ENCODE measurements around the gene CARS1. TPM values are rescaled to one million over a fixed set of nuclear protein-coding genes. Genes with fewer than 3 reads are reported as not detected.
A peak's percentile ranks its signal among the peaks of the same experiment; 100 is the strongest.

CARS1 gene
- total RNA-seq, 2 experiments from 2014 or later, result 126 to 128 TPM

GRCh38 chr11:2963761-2964160, 93.5 kb downstream of the CARS1 start:
- Mint-ChIP-seq H3K9me3 (no peaks in the 10 kb centered on the region), H3K27me3 (ENCODE audit: low read depth) (no peaks in the 10 kb centered on the region), H3K36me3 (ENCODE audit: low read depth) (peaks cover 74% of the 10 kb centered on the region), H3K4me3 (no peak overlapping the region), H3K4me1 (ENCODE audit: low read depth) (peaks cover 21% of the 10 kb centered on the region), H3K27ac (no peak overlapping the region)
- CTCF ChIA-PET, result interaction anchor here (0.6 kb wide), 1 partner anchor 16 kb away, joined by 3 read pairs; no protein-coding TSS in a partner anchor
- DNase-seq, result no peak
- intact Hi-C loops (cut with micrococcal nuclease), result no loop called here

GRCh38 chr11:2963112-2963754, 94.0 kb downstream of the CARS1 start:
- Mint-ChIP-seq H3K4me1 (ENCODE audit: low read depth) (peaks cover 21% of the 10 kb centered on the region), H3K9me3 (no peaks in the 10 kb centered on the region), H3K4me3 (no peak overlapping the region), H3K36me3 (ENCODE audit: low read depth) (peaks cover 73% of the 10 kb centered on the region), H3K27ac (peak overlapping the region; percentile 54), H3K27me3 (ENCODE audit: low read depth) (no peaks in the 10 kb centered on the region)
- CTCF ChIA-PET, result interaction anchor here (0.6 to 0.7 kb wide), 3 partner anchors 15 to 446 kb away, joined by 3 to 5 read pairs (median 3); no protein-coding TSS in a partner anchor
- intact Hi-C loops (cut with micrococcal nuclease), result no loop called here
- no peak for DNase-seq

- no peak for DNase-seq
- Mint-ChIP-seq H3K4me3 (no peak overlapping the region), H3K27me3 (ENCODE audit: low read depth) (no peaks in the 10 kb centered on the region), H3K27ac (no peak overlapping the region), H3K36me3 (ENCODE audit: low read depth) (peaks cover 68% of the 10 kb centered on the region), H3K9me3 (no peaks in the 10 kb centered on the region), H3K4me1 (ENCODE audit: low read depth) (peaks cover 12% of the 10 kb centered on the region)
- intact Hi-C loops (cut with micrococcal nuclease), result no loop called here
- CTCF ChIA-PET, result interaction anchor here (0.9 kb wide), 1 partner anchor 15 kb away, joined by 3 read pairs; no protein-coding TSS in a partner anchor
Observed at GRCh38 chr11:2961080-2961479, 96.1 kb downstream of the CARS1 start.

GRCh38 chr11:2960139-2960538, 97.1 kb downstream of the CARS1 start:
- Mint-ChIP-seq H3K36me3 (ENCODE audit: low read depth) (peaks cover 68% of the 10 kb centered on the region), H3K4me3 (no peak overlapping the region), H3K27ac (no peak overlapping the region), H3K4me1 (ENCODE audit: low read depth) (peaks cover 12% of the 10 kb centered on the region), H3K27me3 (ENCODE audit: low read depth) (no peaks in the 10 kb centered on the region), H3K9me3 (no peaks in the 10 kb centered on the region)
- CTCF ChIA-PET, result no interaction called here
- no peak for DNase-seq
- intact Hi-C loops (cut with micrococcal nuclease), result no loop called here

GRCh38 chr11:2958251-2958650, 99.0 kb downstream of the CARS1 start:
- peaks cover 69% of the 10 kb centered on the region for H3K36me3 Mint-ChIP-seq (ENCODE audit: low read depth)
- H3K4me1 Mint-ChIP-seq (ENCODE audit: low read depth), result peaks cover 5% of the 10 kb centered on the region
- no peak overlapping the region for H3K4me3 Mint-ChIP-seq
- no peaks in the 10 kb centered on the region for H3K9me3 Mint-ChIP-seq
- no peak for DNase-seq
- no peak overlapping the region for H3K27ac Mint-ChIP-seq
- CTCF ChIA-PET, result no interaction called here
- H3K27me3 Mint-ChIP-seq (ENCODE audit: low read depth), result no peaks in the 10 kb centered on the region
- intact Hi-C loops (cut with micrococcal nuclease), result no loop called here

- Mint-ChIP-seq H3K36me3 (ENCODE audit: low read depth) (peaks cover 64% of the 10 kb centered on the region), H3K4me3 (no peak overlapping the region), H3K4me1 (ENCODE audit: low read depth) (peaks cover 12% of the 10 kb centered on the region), H3K9me3 (no peaks in the 10 kb centered on the region), H3K27ac (no peak overlapping the region), H3K27me3 (ENCODE audit: low read depth) (no peaks in the 10 kb centered on the region)
- intact Hi-C loops (cut with micrococcal nuclease), result no loop called here
- CTCF ChIA-PET, result interaction anchor here (0.6 to 0.9 kb wide), 3 partner anchors 18 to 136 kb away, joined by 3 read pairs; no protein-coding TSS in a partner anchor
- DNase-seq, result no peak
Observed at GRCh38 chr11:2955906-2956476, 101.2 kb downstream of the CARS1 start.

GRCh38 chr11:2954263-2954662, 103.0 kb downstream of the CARS1 start:
- Mint-ChIP-seq H3K4me3 (no peak overlapping the region), H3K27me3 (ENCODE audit: low read depth) (no peaks in the 10 kb centered on the region), H3K4me1 (ENCODE audit: low read depth) (peaks cover 16% of the 10 kb centered on the region), H3K27ac (no peak overlapping the region), H3K36me3 (ENCODE audit: low read depth) (peaks cover 61% of the 10 kb centered on the region), H3K9me3 (no peaks in the 10 kb centered on the region)
- DNase-seq, result no peak
- intact Hi-C loops (cut with micrococcal nuclease), result no loop called here
- CTCF ChIA-PET, result no interaction called here

GRCh38 chr11:2952290-2952689, 104.9 kb downstream of the CARS1 start:
- peaks cover 28% of the 10 kb centered on the region for H3K4me1 Mint-ChIP-seq (ENCODE audit: low read depth)
- no peak for DNase-seq
- no peak overlapping the region for H3K4me3 Mint-ChIP-seq
- intact Hi-C loops (cut with micrococcal nuclease), result no loop called here
- no peaks in the 10 kb centered on the region for H3K27me3 Mint-ChIP-seq (ENCODE audit: low read depth)
- no peaks in the 10 kb centered on the region for H3K9me3 Mint-ChIP-seq
- H3K36me3 Mint-ChIP-seq (ENCODE audit: low read depth), result peaks cover 59% of the 10 kb centered on the region
- CTCF ChIA-PET, result interaction anchor here (0.8 to 1.5 kb wide), 5 partner anchors 23 to 139 kb away, joined by 3 to 6 read pairs (median 3); no protein-coding TSS in a partner anchor
- H3K27ac Mint-ChIP-seq, result peak overlapping the region; percentile 18

- no peaks in the 10 kb centered on the region for H3K27me3 Mint-ChIP-seq (ENCODE audit: low read depth)
- CTCF ChIA-PET, result interaction anchor here (0.8 to 1.3 kb wide), 5 partner anchors 22 to 74 kb away, joined by 3 to 4 read pairs (median 3); no protein-coding TSS in a partner anchor
- no peaks in the 10 kb centered on the region for H3K9me3 Mint-ChIP-seq
- DNase-seq, result no peak
- no peak overlapping the region for H3K4me3 Mint-ChIP-seq
- H3K4me1 Mint-ChIP-seq (ENCODE audit: low read depth), result peaks cover 36% of the 10 kb centered on the region
- H3K36me3 Mint-ChIP-seq (ENCODE audit: low read depth), result peaks cover 53% of the 10 kb centered on the region
- H3K27ac Mint-ChIP-seq, result peak overlapping the region; percentile 50
- intact Hi-C loops (cut with micrococcal nuclease), result no loop called here
Observed at GRCh38 chr11:2951231-2952110, 105.8 kb downstream of the CARS1 start.

Other genes starting within 250 kb of the CARS1 start
- gene CDKN1C, start 171.6 kb downstream of the CARS1 start, total RNA-seq, result under 1 TPM; 0.17 to 0.26 TPM
- 1 to 10 TPM; 2.8 to 3.6 TPM for gene PHLDA2, start 128.0 kb downstream of the CARS1 start, total RNA-seq
- 100 to 1,000 TPM; 240 to 245 TPM for gene NAP1L4, start 65.1 kb downstream of the CARS1 start, total RNA-seq
- gene OSBPL5, start 107.9 kb upstream of the CARS1 start, total RNA-seq, result 1 to 10 TPM; 3.5 to 3.9 TPM
- not detected for gene MRGPRG, start 161.4 kb upstream of the CARS1 start, total RNA-seq
- gene MRGPRE, start 175.0 kb upstream of the CARS1 start, total RNA-seq, result not detected

Data from activated naive CD4-positive, alpha-beta T cell treated with anti-CD3 and anti-CD28 coated beads for 36 hours (primary cell).